ENCODE measurements around the gene HSPG2.

HSPG2 gene

DNA sequence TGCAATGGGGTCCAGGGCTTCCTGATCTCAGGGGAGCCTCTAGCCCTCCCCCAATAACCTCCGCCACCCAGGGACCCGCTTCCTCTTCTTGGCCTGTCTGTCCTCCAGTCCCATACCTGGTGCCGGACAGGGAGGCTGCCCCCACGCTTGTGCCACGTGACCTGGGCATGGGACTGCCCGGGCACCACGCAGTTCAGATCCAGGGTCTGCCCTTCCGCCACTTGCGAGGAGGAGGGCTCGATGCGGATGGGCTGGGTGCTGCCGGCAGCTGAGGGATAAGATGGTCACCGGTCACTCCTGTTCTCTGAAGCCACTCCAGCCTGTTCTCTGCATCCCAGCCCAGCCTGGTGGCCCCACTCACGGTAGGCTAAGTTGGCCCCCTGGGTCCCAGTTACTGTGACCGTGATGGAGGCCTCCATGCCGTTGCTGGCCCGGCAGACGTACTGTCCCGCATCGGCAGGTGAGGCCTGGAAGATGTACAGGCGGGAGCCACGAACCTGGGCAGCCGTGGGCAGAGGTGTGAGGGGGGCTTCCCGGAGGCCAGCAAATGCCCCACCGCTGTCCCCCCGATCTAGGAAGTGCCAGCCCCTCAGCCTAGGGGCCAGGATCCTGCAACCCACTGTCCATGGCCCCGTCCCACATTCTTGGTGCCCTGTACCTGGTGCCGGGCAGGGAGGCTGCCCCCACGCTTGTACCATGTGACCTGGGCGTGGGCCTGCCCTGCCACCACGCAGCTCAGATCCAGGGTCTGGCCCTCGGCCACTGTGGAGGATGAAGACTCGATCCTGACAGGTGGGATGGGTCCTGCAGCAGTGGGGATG is 85.5 kb downstream of the HSPG2 start:
- no peaks in the 10 kb centered on the region for H3K36me3 Mint-ChIP-seq (ENCODE audit: insufficient read depth)
- no peak for ATAC-seq (replicated peaks; ENCODE audit: extremely low read depth, poor library complexity, severe bottlenecking)
- H3K4me3 Mint-ChIP-seq, result no peak overlapping the region
- no peaks in the 10 kb centered on the region for H3K4me1 Mint-ChIP-seq
- H3K9me3 Mint-ChIP-seq, result no peaks in the 10 kb centered on the region
- DNase-seq (ENCODE audit: low spot score in 2 of 2), result no peak
- no peak overlapping the region for H3K27ac Mint-ChIP-seq (ENCODE audit: low read depth)
- peaks cover 10% of the 10 kb centered on the region for H3K27me3 Mint-ChIP-seq

GRCh38 chr1:21849909-21850576 is 87.1 kb downstream of the HSPG2 start:
- H3K36me3 Mint-ChIP-seq (ENCODE audit: insufficient read depth), result no peaks in the 10 kb centered on the region
- no peak overlapping the region for H3K27ac Mint-ChIP-seq (ENCODE audit: low read depth)
- H3K9me3 Mint-ChIP-seq, result no peaks in the 10 kb centered on the region
- DNase-seq (ENCODE audit: low spot score in 2 of 2), result no peak
- H3K4me1 Mint-ChIP-seq, result no peaks in the 10 kb centered on the region
- no peak for ATAC-seq (replicated peaks; ENCODE audit: extremely low read depth, poor library complexity, severe bottlenecking)
- no peak overlapping the region for H3K4me3 Mint-ChIP-seq
- H3K27me3 Mint-ChIP-seq, result peaks cover 10% of the 10 kb centered on the region

DNA sequence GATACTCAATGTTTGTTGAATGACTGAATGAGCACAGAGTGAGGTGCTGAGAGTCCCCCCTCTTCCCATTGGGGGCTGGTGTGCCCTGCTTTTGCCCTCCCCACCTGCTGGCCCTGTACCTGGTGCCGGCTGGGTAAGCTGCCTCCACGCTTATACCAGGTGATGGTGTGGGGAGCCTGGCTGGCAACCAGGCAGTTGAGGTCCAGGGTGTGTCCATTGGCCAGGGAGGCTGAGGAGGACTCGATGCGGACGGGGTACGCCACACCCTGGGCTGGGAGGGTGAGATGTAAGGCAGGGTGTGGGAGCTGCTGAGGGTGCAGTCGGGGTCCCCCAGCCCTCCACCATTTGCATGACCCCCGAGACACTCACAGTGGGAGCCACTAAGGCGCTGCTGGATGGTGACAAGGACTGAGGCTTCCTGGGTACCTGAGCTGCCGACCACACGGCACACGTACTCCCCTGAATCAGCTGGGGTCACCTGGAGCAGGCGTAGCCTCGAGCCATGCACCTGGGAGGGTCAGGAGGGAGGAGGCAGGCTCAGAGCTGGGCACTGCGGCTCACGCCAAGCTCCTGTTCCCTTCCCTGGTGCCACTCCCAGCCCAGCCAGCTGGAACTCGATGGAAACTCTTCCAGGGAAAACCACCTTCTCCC is 88.5 kb downstream of the HSPG2 start:
- ATAC-seq (replicated peaks; ENCODE audit: extremely low read depth, poor library complexity, severe bottlenecking) (no peak), DNase-seq (ENCODE audit: low spot score in 2 of 2) (no peak)
- Mint-ChIP-seq H3K4me3 (no peak overlapping the region), H3K27me3 (peaks cover 10% of the 10 kb centered on the region), H3K9me3 (no peaks in the 10 kb centered on the region), H3K36me3 (ENCODE audit: insufficient read depth) (no peaks in the 10 kb centered on the region), H3K27ac (ENCODE audit: low read depth) (no peak overlapping the region), H3K4me1 (no peaks in the 10 kb centered on the region)

DNA sequence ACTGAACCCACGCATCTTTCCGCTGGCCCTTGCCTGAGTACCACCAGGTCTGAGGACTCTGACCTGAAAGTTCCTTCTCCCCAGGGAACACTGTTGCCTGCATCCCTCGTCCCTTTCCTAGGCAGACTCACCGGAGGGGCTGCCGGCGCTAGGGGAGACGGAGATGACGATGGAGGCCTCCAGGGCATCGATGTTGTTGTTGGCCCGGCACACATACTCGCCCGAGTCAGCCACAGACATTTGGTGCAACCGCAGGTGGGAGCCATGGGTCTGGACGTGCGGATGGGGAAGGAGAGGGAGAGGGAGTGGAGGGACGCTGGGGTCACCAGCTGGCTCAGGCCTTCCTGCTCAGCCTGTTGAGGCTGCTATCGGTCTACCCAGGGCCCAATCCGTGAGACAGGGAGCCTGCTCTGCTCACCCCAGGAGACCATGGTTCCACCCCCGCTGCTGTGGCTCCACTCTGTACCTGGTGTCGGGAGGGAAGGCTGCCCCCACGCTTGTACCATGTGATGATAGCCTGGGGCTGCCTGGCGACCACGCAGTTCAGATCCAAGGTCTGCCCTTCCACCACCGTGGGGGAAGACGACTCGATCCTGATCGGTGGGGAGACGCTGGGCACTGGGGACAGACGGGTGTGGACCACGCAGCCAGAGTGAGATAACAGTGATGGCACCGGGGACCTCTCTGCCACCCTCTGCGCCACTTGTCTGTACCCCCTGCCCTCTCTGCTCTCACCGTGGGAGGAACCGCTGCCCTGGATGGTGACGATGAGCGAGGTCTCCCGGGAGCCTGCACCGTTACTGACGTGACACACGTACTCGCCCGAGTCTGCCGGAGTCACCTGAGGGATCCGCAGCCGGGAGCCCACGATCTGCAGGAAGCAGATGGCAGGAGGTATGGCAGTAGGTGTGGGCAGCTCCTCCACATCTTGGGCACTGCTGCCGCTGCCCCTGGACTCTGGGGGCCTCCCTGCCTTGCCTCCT is 89.6 kb downstream of the HSPG2 start:
- no peaks in the 10 kb centered on the region for H3K36me3 Mint-ChIP-seq (ENCODE audit: insufficient read depth)
- no peak overlapping the region for H3K4me3 Mint-ChIP-seq
- H3K27ac Mint-ChIP-seq (ENCODE audit: low read depth), result no peak overlapping the region
- no peak for DNase-seq (ENCODE audit: low spot score in 2 of 2)
- peaks cover 9% of the 10 kb centered on the region for H3K27me3 Mint-ChIP-seq
- no peaks in the 10 kb centered on the region for H3K9me3 Mint-ChIP-seq
- no peak for ATAC-seq (replicated peaks; ENCODE audit: extremely low read depth, poor library complexity, severe bottlenecking)
- no peaks in the 10 kb centered on the region for H3K4me1 Mint-ChIP-seq

GRCh38 chr1:21845646-21846641 is 91.2 kb downstream of the HSPG2 start:
- DNase-seq (ENCODE audit: low spot score in 2 of 2) (no peak), ATAC-seq (replicated peaks; ENCODE audit: extremely low read depth, poor library complexity, severe bottlenecking) (no peak)
- H3K27ac Mint-ChIP-seq (ENCODE audit: low read depth), result no peak overlapping the region
- H3K4me3 Mint-ChIP-seq, result no peak overlapping the region
- H3K36me3 Mint-ChIP-seq (ENCODE audit: insufficient read depth), result no peaks in the 10 kb centered on the region
- H3K27me3 Mint-ChIP-seq, result no peaks in the 10 kb centered on the region
- H3K9me3 Mint-ChIP-seq, result no peaks in the 10 kb centered on the region
- H3K4me1 Mint-ChIP-seq, result no peaks in the 10 kb centered on the region

DNA sequence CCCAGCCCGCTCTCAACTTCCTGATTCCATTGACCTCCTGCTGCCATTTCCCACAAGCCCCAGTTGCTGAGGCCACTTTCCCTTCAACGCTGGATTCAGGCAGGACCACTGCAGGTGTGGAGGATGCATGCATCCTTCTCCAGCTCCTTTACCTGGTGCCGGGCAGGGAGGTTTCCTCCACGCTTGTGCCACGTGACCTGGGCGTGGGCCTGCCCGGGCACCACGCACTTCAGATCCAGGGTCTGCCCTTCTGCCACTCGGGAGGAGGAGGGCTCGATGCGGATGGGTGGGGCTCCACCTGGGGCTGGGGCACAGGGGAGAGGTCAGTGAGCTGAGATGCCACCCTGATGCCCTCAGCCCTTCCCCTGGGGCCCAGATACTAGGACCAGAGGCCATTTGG is 93.1 kb downstream of the HSPG2 start:
- Mint-ChIP-seq H3K36me3 (ENCODE audit: insufficient read depth) (no peaks in the 10 kb centered on the region), H3K27ac (ENCODE audit: low read depth) (no peak overlapping the region), H3K9me3 (no peaks in the 10 kb centered on the region), H3K4me3 (no peak overlapping the region), H3K27me3 (no peaks in the 10 kb centered on the region), H3K4me1 (no peaks in the 10 kb centered on the region)
- ATAC-seq (replicated peaks; ENCODE audit: extremely low read depth, poor library complexity, severe bottlenecking) (no peak), DNase-seq (ENCODE audit: low spot score in 2 of 2) (no peak)

GRCh38 chr1:21843208-21843607 is 93.9 kb downstream of the HSPG2 start:
- H3K27me3 Mint-ChIP-seq, result no peaks in the 10 kb centered on the region
- H3K27ac Mint-ChIP-seq (ENCODE audit: low read depth), result no peak overlapping the region
- no peak overlapping the region for H3K4me3 Mint-ChIP-seq
- H3K36me3 Mint-ChIP-seq (ENCODE audit: insufficient read depth), result no peaks in the 10 kb centered on the region
- ATAC-seq (replicated peaks; ENCODE audit: extremely low read depth, poor library complexity, severe bottlenecking) (no peak), DNase-seq (ENCODE audit: low spot score in 2 of 2) (no peak)
- H3K4me1 Mint-ChIP-seq, result no peaks in the 10 kb centered on the region
- H3K9me3 Mint-ChIP-seq, result no peaks in the 10 kb centered on the region

- no peaks in the 10 kb centered on the region for H3K4me1 Mint-ChIP-seq
- H3K9me3 Mint-ChIP-seq, result no peaks in the 10 kb centered on the region
- DNase-seq (ENCODE audit: low spot score in 2 of 2), result no peak
- H3K4me3 Mint-ChIP-seq, result no peak overlapping the region
- no peak overlapping the region for H3K27ac Mint-ChIP-seq (ENCODE audit: low read depth)
- no peaks in the 10 kb centered on the region for H3K27me3 Mint-ChIP-seq
- no peak for ATAC-seq (replicated peaks; ENCODE audit: extremely low read depth, poor library complexity, severe bottlenecking)
- no peaks in the 10 kb centered on the region for H3K36me3 Mint-ChIP-seq (ENCODE audit: insufficient read depth)
Measured at GRCh38 chr1:21842606-21843162, 94.4 kb downstream of the HSPG2 start.

GRCh38 chr1:21841852-21842466 is 95.2 kb downstream of the HSPG2 start:
- H3K27ac Mint-ChIP-seq (ENCODE audit: low read depth), result no peak overlapping the region
- no peak overlapping the region for H3K4me3 Mint-ChIP-seq
- no peaks in the 10 kb centered on the region for H3K36me3 Mint-ChIP-seq (ENCODE audit: insufficient read depth)
- H3K27me3 Mint-ChIP-seq, result no peaks in the 10 kb centered on the region
- H3K9me3 Mint-ChIP-seq, result no peaks in the 10 kb centered on the region
- no peak for DNase-seq (ENCODE audit: low spot score in 2 of 2)
- no peak for ATAC-seq (replicated peaks; ENCODE audit: extremely low read depth, poor library complexity, severe bottlenecking)
- H3K4me1 Mint-ChIP-seq, result no peaks in the 10 kb centered on the region

DNA sequence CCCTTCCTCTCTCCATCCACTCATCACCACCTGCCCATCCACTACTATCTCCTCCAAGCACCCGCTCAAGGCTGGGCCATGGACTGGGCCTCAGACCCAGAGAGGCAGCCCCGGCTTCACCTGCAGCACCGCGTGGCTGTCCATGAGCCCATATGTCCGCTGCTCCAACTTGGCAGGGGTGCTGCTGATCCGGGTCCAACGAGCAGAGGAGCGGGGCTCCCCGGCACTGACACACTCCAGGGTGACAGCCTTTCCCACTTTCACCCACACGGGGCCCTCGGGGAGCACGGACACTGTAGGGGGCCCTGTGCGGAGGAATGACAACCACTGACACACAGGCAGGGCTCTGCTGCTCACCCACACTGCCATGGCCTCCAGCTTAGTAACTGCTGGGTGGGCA is 96.1 kb downstream of the HSPG2 start:
- Mint-ChIP-seq H3K36me3 (ENCODE audit: insufficient read depth) (no peaks in the 10 kb centered on the region), H3K4me1 (no peaks in the 10 kb centered on the region), H3K9me3 (no peaks in the 10 kb centered on the region), H3K27me3 (no peaks in the 10 kb centered on the region), H3K4me3 (no peak overlapping the region), H3K27ac (ENCODE audit: low read depth) (no peak overlapping the region)
- no peak for DNase-seq (ENCODE audit: low spot score in 2 of 2)
- ATAC-seq (replicated peaks; ENCODE audit: extremely low read depth, poor library complexity, severe bottlenecking), result no peak
